ENCODE results near the gene ZNF652.

ZNF652 gene

DNA sequence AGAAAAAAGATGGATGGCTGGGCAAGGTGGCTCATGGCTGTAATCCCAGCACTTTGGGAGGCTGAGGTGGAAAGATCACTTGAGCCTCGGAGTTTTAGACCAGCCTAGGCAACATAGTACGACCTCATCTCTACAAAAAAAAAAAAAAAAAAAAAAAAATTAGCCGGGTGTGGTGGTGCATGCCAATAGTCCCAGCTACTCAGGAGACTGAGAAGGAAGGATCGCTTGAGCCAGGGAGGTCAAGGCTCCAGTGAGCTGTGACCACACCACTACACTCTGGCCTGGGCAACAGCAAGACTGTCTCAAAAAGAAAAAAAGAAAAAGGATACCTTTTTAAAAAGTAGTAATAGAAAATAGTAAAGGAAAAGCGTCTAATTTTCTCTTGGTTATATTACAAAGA is 20.7 kb downstream of the ZNF652 start:
- H3K27me3 ChIP-seq (ENCODE audit: insufficient read depth, low read length), result no peaks in the 10 kb centered on the region
- H3K4me1 ChIP-seq (ENCODE audit: insufficient read depth, low read length), result no peaks in the 10 kb centered on the region
- H3K4me3 ChIP-seq (ENCODE audit: low read length), result no peak overlapping the region
- no peaks in the 10 kb centered on the region for H3K36me3 ChIP-seq (ENCODE audit: insufficient read depth, low read length)
- no peaks in the 10 kb centered on the region for H3K9me3 ChIP-seq (ENCODE audit: low read length)
- H2AFZ ChIP-seq (ENCODE audit: low read depth, low read length), result no peak overlapping the region

- Histone ChIP-seq H3K36me3 (ENCODE audit: insufficient read depth, low read length) (no peaks in the 10 kb centered on the region), H3K9me3 (ENCODE audit: low read length) (no peaks in the 10 kb centered on the region), H2AFZ (ENCODE audit: low read depth, low read length) (no peak overlapping the region), H3K4me1 (ENCODE audit: insufficient read depth, low read length) (no peaks in the 10 kb centered on the region), H3K4me3 (ENCODE audit: low read length) (no peak overlapping the region), H3K27me3 (ENCODE audit: insufficient read depth, low read length) (no peaks in the 10 kb centered on the region)
Observed at GRCh38 chr17:49339354-49339753, 22.7 kb downstream of the ZNF652 start.

DNA sequence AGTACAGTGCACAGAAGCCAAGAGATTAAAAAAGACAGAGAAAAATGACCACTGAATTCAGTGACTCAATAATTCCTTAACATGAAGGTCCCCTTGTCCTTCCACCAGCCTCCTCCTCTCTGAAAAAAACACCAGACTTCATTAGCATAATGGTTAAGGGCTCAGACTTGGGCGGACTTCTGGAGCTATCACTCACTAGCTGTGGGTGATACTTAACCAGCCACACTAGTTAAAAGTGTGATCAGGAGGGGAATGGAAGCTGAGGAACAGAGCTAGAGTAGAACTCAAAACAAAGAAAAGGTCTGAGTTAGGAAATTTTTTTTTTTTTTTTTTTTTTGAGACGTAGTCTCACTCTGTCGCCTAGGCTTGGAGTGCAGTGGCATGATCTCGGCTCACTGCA is 23.2 kb downstream of the ZNF652 start:
- no peaks in the 10 kb centered on the region for H3K4me1 ChIP-seq (ENCODE audit: insufficient read depth, low read length)
- H3K4me3 ChIP-seq (ENCODE audit: low read length), result no peak overlapping the region
- no peaks in the 10 kb centered on the region for H3K27me3 ChIP-seq (ENCODE audit: insufficient read depth, low read length)
- H3K9me3 ChIP-seq (ENCODE audit: low read length), result no peaks in the 10 kb centered on the region
- no peaks in the 10 kb centered on the region for H3K36me3 ChIP-seq (ENCODE audit: insufficient read depth, low read length)
- no peak overlapping the region for H2AFZ ChIP-seq (ENCODE audit: low read depth, low read length)

GRCh38 chr17:49337884-49338283 is 24.2 kb downstream of the ZNF652 start:
- no peak overlapping the region for H3K4me3 ChIP-seq (ENCODE audit: low read length)
- H3K27me3 ChIP-seq (ENCODE audit: insufficient read depth, low read length), result no peaks in the 10 kb centered on the region
- no peaks in the 10 kb centered on the region for H3K9me3 ChIP-seq (ENCODE audit: low read length)
- no peaks in the 10 kb centered on the region for H3K4me1 ChIP-seq (ENCODE audit: insufficient read depth, low read length)
- H3K36me3 ChIP-seq (ENCODE audit: insufficient read depth, low read length), result no peaks in the 10 kb centered on the region
- no peak overlapping the region for H2AFZ ChIP-seq (ENCODE audit: low read depth, low read length)

- H3K4me1 ChIP-seq (ENCODE audit: insufficient read depth, low read length), result no peaks in the 10 kb centered on the region
- no peaks in the 10 kb centered on the region for H3K36me3 ChIP-seq (ENCODE audit: insufficient read depth, low read length)
- H3K9me3 ChIP-seq (ENCODE audit: low read length), result no peaks in the 10 kb centered on the region
- H3K4me3 ChIP-seq (ENCODE audit: low read length), result no peak overlapping the region
- H3K27me3 ChIP-seq (ENCODE audit: insufficient read depth, low read length), result no peaks in the 10 kb centered on the region
- no peak overlapping the region for H2AFZ ChIP-seq (ENCODE audit: low read depth, low read length)
Observed at GRCh38 chr17:49334744-49335512, 27.1 kb downstream of the ZNF652 start.

DNA sequence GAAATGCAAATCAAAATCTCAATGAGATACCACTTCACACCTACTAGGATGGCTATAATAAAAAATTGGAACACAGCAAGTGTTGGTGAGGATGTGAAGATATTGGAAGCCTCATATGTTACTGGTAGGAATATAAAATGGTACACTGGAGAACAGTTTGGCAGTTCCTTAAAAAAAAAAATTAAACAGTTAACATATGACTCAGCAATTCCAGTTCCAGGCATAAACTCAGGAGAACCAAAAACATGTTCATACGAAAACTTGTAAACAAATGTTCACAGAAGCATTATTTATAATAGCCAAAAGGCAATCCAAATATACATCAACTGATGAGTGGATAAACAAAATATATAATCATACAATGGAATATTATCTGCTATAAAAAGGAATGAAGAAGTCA is 28.2 kb downstream of the ZNF652 start:
- Histone ChIP-seq H3K4me3 (ENCODE audit: low read length) (no peak overlapping the region), H3K27me3 (ENCODE audit: insufficient read depth, low read length) (no peaks in the 10 kb centered on the region), H3K36me3 (ENCODE audit: insufficient read depth, low read length) (no peaks in the 10 kb centered on the region), H3K9me3 (ENCODE audit: low read length) (no peaks in the 10 kb centered on the region), H3K4me1 (ENCODE audit: insufficient read depth, low read length) (no peaks in the 10 kb centered on the region), H2AFZ (ENCODE audit: low read depth, low read length) (no peak overlapping the region)

DNA sequence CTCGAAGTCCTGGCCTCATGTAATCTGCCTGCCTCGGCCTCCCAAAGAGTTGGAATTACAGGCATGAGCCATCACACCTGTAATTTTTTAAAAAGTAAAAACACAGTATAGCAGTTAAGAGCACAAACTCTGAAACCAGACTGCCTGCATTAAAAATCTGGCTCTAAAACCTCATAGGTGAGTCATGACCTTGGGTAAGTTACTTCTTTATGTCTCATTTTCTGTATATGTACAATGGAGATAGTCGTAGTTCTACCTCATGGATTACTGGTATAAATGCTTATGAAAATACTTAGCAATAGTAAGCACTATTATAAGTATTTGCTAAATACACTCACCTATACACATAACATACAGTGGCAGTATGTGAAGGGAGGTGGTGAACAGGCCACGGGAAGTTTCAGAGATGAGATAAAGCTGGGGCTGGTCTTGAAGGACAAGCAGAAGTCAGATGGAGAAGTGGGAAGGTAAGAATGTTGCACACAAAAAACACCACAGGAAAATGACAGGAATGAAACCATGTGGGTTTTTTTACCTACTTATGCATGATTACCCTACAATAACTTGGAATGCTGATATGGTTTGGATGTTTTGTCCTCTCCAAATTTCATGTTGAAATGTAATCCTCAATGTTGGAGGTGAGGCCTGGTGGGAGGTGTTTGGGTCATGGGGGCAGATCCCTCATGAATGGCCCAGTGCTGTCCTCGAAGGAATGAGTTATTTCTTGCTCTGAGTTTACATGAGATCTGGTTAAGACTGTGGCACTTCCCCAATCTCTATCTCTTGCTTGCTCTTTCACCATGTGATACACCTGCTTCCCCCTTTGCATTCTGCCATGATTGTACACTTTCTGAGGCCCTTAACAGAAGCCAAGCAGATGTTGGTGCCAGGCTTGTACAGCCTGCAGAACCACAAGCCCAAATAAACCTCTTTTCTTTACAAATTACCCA is 33.9 kb downstream of the ZNF652 start:
- H3K9me3 ChIP-seq (ENCODE audit: low read length), result no peaks in the 10 kb centered on the region
- no peaks in the 10 kb centered on the region for H3K27me3 ChIP-seq (ENCODE audit: insufficient read depth, low read length)
- H3K4me3 ChIP-seq (ENCODE audit: low read length), result no peak overlapping the region
- no peak overlapping the region for H2AFZ ChIP-seq (ENCODE audit: low read depth, low read length)
- H3K4me1 ChIP-seq (ENCODE audit: insufficient read depth, low read length), result no peaks in the 10 kb centered on the region
- no peaks in the 10 kb centered on the region for H3K36me3 ChIP-seq (ENCODE audit: insufficient read depth, low read length)

DNA sequence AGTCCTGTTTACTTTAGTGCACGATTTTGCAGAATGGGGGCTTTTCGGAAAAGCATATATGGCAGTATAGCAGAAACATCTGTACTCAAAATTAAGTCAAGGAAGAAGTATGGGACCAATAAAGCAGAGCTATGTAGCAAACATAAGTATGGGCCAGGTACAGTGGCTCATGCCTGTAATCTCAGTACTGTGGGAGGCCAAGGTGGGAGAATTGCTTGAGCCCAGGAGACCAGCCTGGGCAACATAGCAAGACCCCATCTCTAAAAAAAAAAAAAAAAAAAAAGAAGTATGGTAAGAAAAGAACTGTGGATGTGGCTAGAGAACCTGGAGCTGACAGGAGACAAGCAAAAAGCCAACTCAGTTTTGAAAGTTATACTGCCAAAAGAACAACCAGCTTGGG is 36.1 kb downstream of the ZNF652 start:
- Histone ChIP-seq H3K4me1 (ENCODE audit: insufficient read depth, low read length) (no peaks in the 10 kb centered on the region), H3K9me3 (ENCODE audit: low read length) (no peaks in the 10 kb centered on the region), H2AFZ (ENCODE audit: low read depth, low read length) (no peak overlapping the region), H3K4me3 (ENCODE audit: low read length) (no peak overlapping the region), H3K36me3 (ENCODE audit: insufficient read depth, low read length) (no peaks in the 10 kb centered on the region), H3K27me3 (ENCODE audit: insufficient read depth, low read length) (no peaks in the 10 kb centered on the region)

- Histone ChIP-seq H3K4me3 (ENCODE audit: low read length) (no peak overlapping the region), H3K9me3 (ENCODE audit: low read length) (no peaks in the 10 kb centered on the region), H3K36me3 (ENCODE audit: insufficient read depth, low read length) (no peaks in the 10 kb centered on the region), H3K4me1 (ENCODE audit: insufficient read depth, low read length) (peaks cover 3% of the 10 kb centered on the region), H2AFZ (ENCODE audit: low read depth, low read length) (no peak overlapping the region), H3K27me3 (ENCODE audit: insufficient read depth, low read length) (no peaks in the 10 kb centered on the region)
Observed at GRCh38 chr17:49318435-49318965, 43.5 kb downstream of the ZNF652 start.

- no peak overlapping the region for H2AFZ ChIP-seq (ENCODE audit: low read depth, low read length)
- no peaks in the 10 kb centered on the region for H3K27me3 ChIP-seq (ENCODE audit: insufficient read depth, low read length)
- H3K4me3 ChIP-seq (ENCODE audit: low read length), result no peak overlapping the region
- H3K9me3 ChIP-seq (ENCODE audit: low read length), result no peaks in the 10 kb centered on the region
- H3K4me1 ChIP-seq (ENCODE audit: insufficient read depth, low read length), result peaks cover 3% of the 10 kb centered on the region
- peaks cover 4% of the 10 kb centered on the region for H3K36me3 ChIP-seq (ENCODE audit: insufficient read depth, low read length)
Observed at GRCh38 chr17:49316889-49317675, 45.0 kb downstream of the ZNF652 start.

DNA sequence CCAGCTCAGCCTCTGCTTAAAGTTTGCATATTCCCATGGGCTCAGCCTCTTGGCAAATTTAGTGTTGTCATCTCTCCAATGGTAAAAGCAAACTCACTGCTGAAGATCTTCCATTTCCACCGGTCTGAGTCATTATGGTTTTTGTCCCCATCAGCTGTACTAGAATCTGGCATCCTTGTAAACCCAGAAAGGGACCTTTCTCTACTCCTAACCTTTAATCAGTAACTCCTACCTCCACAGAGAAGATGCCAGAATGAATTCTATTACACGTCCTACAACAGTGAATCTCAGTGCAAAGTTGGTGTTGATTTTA is 45.8 kb downstream of the ZNF652 start:
- Histone ChIP-seq H3K36me3 (ENCODE audit: insufficient read depth, low read length) (peaks cover 7% of the 10 kb centered on the region), H3K9me3 (ENCODE audit: low read length) (no peaks in the 10 kb centered on the region), H3K4me3 (ENCODE audit: low read length) (no peak overlapping the region), H3K4me1 (ENCODE audit: insufficient read depth, low read length) (peaks cover 3% of the 10 kb centered on the region), H2AFZ (ENCODE audit: low read depth, low read length) (no peak overlapping the region), H3K27me3 (ENCODE audit: insufficient read depth, low read length) (no peaks in the 10 kb centered on the region)

DNA sequence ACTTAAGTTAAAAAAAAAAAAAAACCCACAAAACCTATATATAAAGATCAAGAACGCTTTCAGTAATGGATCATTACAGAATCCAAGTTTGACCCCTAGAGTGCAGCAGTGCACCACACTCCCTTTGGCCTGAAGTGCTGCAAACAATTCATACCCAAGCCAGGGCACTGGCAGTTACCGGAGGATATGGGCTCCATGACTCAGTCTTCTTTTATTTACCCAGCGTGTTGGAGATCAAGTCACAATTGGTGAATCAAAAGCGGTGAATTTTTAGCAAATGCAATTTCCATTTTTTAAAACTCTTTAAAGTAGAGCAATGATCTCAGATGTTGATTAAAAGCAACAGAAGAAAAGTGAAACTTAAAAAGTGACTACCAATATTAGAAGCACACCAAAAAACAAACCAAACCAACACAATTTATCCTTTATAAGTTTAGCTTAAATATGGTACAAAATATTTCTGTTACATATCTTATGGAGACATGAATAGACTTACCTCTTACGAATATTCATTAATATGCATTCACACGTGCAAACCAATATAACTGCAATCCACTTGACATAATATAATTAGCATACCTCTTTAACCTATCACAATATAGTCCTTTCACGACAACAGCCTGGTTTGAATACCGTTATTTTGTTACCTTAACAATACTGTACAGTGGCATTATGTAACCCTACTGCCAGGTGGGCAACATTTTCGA is 46.3 kb downstream of the ZNF652 start:
- peaks cover 3% of the 10 kb centered on the region for H3K4me1 ChIP-seq (ENCODE audit: insufficient read depth, low read length)
- no peak overlapping the region for H3K4me3 ChIP-seq (ENCODE audit: low read length)
- no peak overlapping the region for H2AFZ ChIP-seq (ENCODE audit: low read depth, low read length)
- H3K27me3 ChIP-seq (ENCODE audit: insufficient read depth, low read length), result no peaks in the 10 kb centered on the region
- no peaks in the 10 kb centered on the region for H3K9me3 ChIP-seq (ENCODE audit: low read length)
- peaks cover 7% of the 10 kb centered on the region for H3K36me3 ChIP-seq (ENCODE audit: insufficient read depth, low read length)
